Mucosa of descending colon (tissue), 3 donors: Measurements from ENCODE around the gene POMT2. TPM values are rescaled to one million over a fixed set of nuclear protein-coding genes. Genes with fewer than 3 reads are reported as not detected.
A peak's percentile ranks its signal among the peaks of the same experiment; 100 is the strongest.

Experiments used
- ATAC-seq: fragments of 200-7000 bp; cut with Tn5 transposase; one replicate; pipeline ENCODE4 v1.9.1; 2020; ENCODE audit warnings: mild to moderate bottlenecking, moderate library complexity
- DNase-seq, 3 donors: peaks; one replicate each; pipeline ENCODE4 v3.0.0-alpha.2; 2020
- H3K36me3 ChIP-seq: fragments of 200-600 bp; one replicate; pipeline ENCODE4 v1.8.0; 2021; ENCODE audit warnings: low read depth, mild to moderate bottlenecking
- H3K4me1 ChIP-seq: fragments of 200-600 bp; one replicate; pipeline ENCODE4 v1.8.0; 2021; ENCODE audit warnings: low read depth, mild to moderate bottlenecking
- H3K4me3 ChIP-seq: fragments of 200-600 bp; one replicate; pipeline ENCODE4 v1.8.0; 2021; ENCODE audit warnings: mild to moderate bottlenecking
- H3K9me3 ChIP-seq: fragments of 200-600 bp; one replicate; pipeline ENCODE4 v1.8.0; 2021; ENCODE audit warnings: mild to moderate bottlenecking
- CTCF ChIP-seq: fragments of 200-600 bp; IDR thresholded peaks from one replicate; pipeline ENCODE4 v1.8.0; 2022; ENCODE audit warnings: antibody characterized with exemption, mild to moderate bottlenecking
- intact Hi-C, 2 donors: fragments of 100-400 bp; cut with DNase I in 1 of 2; cut with micrococcal nuclease in 1 of 2; formaldehyde crosslinking; loops; one replicate each; pipeline versions ENCODE4 v1.11.0 to v1.11.1; 2022; cut with DNase I, micrococcal nuclease
- total RNA-seq, 3 donors: library from RNA; stranded (reverse); fragmentation: NEBNext Ultra II Directional in 2 of 3; extraction: Animal tissue kit (Norgen Biotek cat#: 25700) in 2 of 3; gene quantifications; one replicate each; pipeline versions ENCODE4 v1.2.1 to v1.2.4, GENCODE V29; 2021 to 2023
- donor health status: DM: no; HTN: no; CAD: no; lungs with moderate emphysema.
- donor health status: DM: no; HTN: no; CAD: no.
- donor health status: DM: no; HTN: yes; CAD: no.

The POMT2 gene
- total RNA-seq, 3 donors from 2014 or later: 22.9 to 28.5 (median 23.2) TPM

DNA sequence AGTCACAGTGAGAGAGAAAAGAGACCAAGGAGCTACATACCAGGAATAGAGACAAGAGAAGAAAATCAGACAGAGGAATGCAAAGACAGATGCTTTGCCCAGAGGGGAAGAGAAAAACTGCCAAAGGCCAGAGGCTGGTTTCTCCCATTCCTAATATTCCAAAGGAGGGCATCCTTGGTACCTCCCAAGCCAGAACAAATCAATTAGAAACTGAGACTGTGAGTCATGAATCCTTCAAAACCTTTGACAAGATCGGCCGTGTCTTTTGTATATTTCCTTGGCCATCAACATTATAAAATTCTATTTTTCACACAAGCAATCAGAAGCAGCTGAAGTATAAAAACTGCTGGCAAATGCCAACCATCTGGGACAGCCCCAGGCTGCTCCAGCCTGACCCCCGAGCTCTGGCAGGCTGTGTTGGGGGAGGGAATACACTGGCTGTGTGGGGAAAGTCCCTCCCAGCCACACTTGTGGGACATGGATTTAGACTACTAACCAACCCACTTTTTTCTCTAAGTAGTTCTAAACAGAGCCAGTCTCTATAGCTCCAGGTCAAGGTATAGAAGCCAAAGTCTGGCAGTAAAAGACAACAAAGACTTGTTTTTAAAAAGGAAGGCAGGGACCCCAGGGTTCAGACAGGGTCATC lies 13.7 kb downstream of the POMT2 start:
- Histone ChIP-seq H3K4me1 (no peaks in the 10 kb centered on the region), H3K36me3 (no peaks in the 10 kb centered on the region), H3K4me3 (no peak overlapping the region), H3K9me3 (no peaks in the 10 kb centered on the region)
- DNase-seq (peak in 1 of 3 donors; percentile 29), ATAC-seq (no peak)
- TF ChIP-seq CTCF: no peak
- intact Hi-C loops: no loop called here

DNA sequence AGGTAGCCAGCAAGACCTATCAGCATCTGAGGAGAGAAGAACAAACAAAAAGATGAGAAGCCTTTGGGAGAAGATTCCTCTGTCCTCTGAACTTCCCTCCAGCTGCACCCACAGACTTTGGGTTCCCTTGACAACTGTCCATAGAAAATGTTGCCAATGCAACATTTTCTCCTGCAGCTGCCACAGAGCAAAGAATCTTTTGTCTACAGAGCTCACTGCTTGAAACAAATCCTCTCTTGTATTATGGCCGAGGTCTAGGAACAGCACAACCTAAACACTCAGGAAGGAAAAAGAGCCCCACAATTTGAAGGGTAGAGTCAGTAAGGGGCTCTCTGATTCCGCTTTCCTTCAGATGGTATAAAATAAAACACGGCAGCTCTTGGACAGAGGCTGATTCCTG lies 14.3 kb downstream of the POMT2 start:
- no peak overlapping the region for H3K4me3 ChIP-seq
- DNase-seq (no peak), ATAC-seq (no peak)
- H3K9me3 ChIP-seq: no peaks in the 10 kb centered on the region
- intact Hi-C loops: no loop called here
- no peak for TF ChIP-seq CTCF
- H3K36me3 ChIP-seq: no peaks in the 10 kb centered on the region
- no peaks in the 10 kb centered on the region for H3K4me1 ChIP-seq

DNA sequence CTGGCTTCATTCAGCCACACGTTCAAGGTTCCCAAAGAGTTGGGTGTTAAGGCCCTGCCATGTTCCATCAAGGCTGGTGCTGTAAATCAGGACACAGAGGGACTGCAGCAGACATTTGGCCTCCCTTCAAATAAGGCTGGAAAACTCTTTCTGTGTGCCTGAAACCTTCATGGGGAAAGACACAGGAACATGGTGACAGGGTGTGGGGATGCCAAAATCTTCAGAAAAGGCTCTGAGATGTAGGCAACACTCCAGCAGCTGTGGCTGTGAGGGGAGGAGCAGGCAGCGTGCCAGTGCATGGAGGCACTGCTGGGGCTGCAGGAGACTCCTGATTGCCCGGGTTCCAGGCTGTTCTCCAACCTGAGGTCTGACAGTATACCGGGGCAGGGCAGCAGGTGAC lies 15.0 kb downstream of the POMT2 start:
- Histone ChIP-seq H3K4me1 (peaks cover under 1% of the 10 kb centered on the region), H3K36me3 (no peaks in the 10 kb centered on the region), H3K9me3 (no peaks in the 10 kb centered on the region), H3K4me3 (no peak overlapping the region)
- no peak for ATAC-seq
- no peak for TF ChIP-seq CTCF
- DNase-seq: no peak
- intact Hi-C loops: no loop called here

- Histone ChIP-seq H3K36me3 (no peaks in the 10 kb centered on the region), H3K4me3 (no peak overlapping the region), H3K4me1 (peaks cover 15% of the 10 kb centered on the region), H3K9me3 (no peaks in the 10 kb centered on the region)
- ATAC-seq: peak; percentile 52
- no peak for TF ChIP-seq CTCF
- intact Hi-C loops: no loop called here
- DNase-seq: no peak
Measured at GRCh38 chr14:77303417-77304156, 17.1 kb downstream of the POMT2 start.

- intact Hi-C loops: no loop called here
- Histone ChIP-seq H3K4me1 (peaks cover 15% of the 10 kb centered on the region), H3K4me3 (no peak overlapping the region), H3K36me3 (no peaks in the 10 kb centered on the region), H3K9me3 (no peaks in the 10 kb centered on the region)
- no peak for TF ChIP-seq CTCF
- DNase-seq (no peak), ATAC-seq (peak; percentile 25)
Measured at GRCh38 chr14:77302926-77303325, 17.8 kb downstream of the POMT2 start.
